Measurements from ENCODE around the gene GAS2L1.

GAS2L1 gene

DNA sequence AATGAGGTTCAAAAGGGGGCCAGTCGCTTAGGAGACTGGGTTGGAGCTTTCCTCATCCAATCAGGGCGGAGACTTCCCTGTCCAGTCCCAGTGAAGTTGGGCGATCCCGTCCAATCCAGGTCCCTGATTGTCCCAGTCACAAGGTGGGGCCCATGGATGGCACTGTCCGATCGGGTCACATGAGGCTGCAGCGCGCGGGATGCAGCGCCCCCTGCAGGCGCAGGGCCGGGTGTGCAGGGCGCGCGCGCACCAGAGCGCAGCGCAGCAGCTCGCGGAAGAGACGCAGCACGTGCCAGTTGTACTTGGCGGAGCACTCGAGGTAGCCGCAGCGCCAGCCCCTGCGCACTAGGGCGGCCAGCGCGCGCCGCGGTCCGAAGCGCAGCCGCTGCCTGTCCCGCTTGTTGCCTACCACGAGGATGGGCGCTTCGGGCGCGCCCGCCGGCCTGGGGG lies 6.7 kb downstream of the GAS2L1 start:
- ChIA-PET POLR2A (no interaction called here), CTCF (interaction anchor here (0.6 to 1.6 kb wide), 7 partner anchors 9 to 45 kb away, joined by 3 to 6 read pairs (median 3); no protein-coding TSS in a partner anchor)
- Histone ChIP-seq H3K27ac (ENCODE audit: extremely low read depth, low read depth, low read length) (no peak overlapping the region), H3K4me1 (ENCODE audit: control insufficient read depth, insufficient read depth, low read length) (peaks cover 14% of the 10 kb centered on the region), H3K4me3 (ENCODE audit: low read depth, low read length) (no peak overlapping the region), H3K36me3 (ENCODE audit: control insufficient read depth in 2 of 2, insufficient read depth in 1 of 2, low read length in 2 of 2) (no peaks in the 10 kb centered on the region), H3K9me3 (ENCODE audit: control insufficient read depth, insufficient read depth, low read depth, low read length) (no peaks in the 10 kb centered on the region)
- TF ChIP-seq, protein P1, sequence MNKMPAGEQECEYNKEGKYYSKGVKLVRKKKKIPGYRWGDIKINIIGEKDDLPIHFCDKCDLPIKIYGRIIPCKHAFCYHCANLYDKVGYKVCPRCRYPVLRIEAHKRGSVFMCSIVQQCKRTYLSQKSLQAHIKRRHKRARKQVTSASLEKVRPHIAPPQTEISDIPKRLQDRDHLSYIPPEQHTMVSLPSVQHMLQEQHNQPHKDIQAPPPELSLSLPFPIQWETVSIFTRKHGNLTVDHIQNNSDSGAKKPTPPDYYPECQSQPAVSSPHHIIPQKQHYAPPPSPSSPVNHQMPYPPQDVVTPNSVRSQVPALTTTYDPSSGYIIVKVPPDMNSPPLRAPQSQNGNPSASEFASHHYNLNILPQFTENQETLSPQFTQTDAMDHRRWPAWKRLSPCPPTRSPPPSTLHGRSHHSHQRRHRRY (tag by site-specific recombination; IDR thresholded peaks at IDR 0.05) = no peak
- TF ChIP-seq GLI2 (tag by site-specific recombination; IDR thresholded peaks at IDR 0.05; ENCODE audit: borderline replicate concordance, low read depth) (no peak), ZNF2 (tag by site-specific recombination; IDR thresholded peaks at IDR 0.05) (0 out of 2 replicates have a peak, but pooled peaks have one; percentile 22), ZBTB21 (tag by site-specific recombination; IDR thresholded peaks at IDR 0.05) (no peak), ZNF302 (tag by site-specific recombination; IDR thresholded peaks at IDR 0.05; ENCODE audit: low read depth) (no peak)

DNA sequence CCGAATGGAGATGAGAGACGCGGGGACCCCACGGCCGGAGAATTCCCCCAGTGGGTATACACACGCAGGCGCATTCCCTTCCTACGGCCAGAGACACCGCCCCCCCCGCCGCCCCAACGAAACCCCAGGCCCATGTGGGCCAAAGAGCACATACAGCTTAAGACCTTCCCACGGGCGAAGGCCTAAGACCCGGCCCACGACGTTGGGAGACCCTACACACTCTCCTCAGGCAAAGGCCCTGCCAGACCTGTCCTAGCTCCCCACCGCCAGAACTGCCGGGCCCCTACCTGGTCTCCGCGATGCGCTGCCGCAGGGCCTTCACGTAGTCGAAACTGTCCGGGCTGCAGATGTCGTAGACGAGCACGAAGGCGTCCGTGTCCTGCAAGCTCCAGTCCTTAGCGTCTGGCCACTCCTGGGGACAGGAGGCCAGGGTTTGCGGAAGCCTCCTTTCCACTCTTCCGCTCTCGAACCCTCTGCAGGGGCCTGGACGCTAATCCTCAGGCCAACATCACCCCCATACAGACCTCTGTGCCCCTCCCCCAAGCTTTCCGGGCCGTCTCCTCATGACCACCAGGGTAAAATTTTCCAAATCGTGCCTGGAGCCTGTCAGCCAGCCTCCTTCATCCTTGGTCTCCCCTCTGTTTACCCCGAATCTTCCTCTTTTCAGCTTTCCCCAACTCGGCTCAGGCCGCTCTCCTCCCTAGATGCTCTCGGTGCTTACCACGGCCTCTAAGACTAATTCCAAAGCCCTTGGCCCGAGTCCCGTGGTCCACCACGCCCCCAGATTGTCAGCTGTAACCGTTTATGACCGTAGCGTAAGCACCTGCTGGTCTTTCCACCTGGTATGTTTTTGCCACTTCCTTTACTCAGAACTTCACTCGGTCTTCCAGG lies 7.4 kb downstream of the GAS2L1 start:
- ChIA-PET CTCF (interaction anchor here (0.6 to 1.6 kb wide), 4 partner anchors 8 to 51 kb away, joined by 3 to 6 read pairs (median 4); no protein-coding TSS in a partner anchor), POLR2A (interaction anchor here (1.8 kb wide), 1 partner anchor 21 kb away, joined by 4 read pairs; no protein-coding TSS in a partner anchor)
- no peaks in the 10 kb centered on the region for H3K9me3 ChIP-seq (ENCODE audit: control insufficient read depth, insufficient read depth, low read depth, low read length)
- no peak overlapping the region for H3K27ac ChIP-seq (ENCODE audit: extremely low read depth, low read depth, low read length)
- peaks cover 14% of the 10 kb centered on the region for H3K4me1 ChIP-seq (ENCODE audit: control insufficient read depth, insufficient read depth, low read length)
- no peak for TF ChIP-seq ZNF654 (tag by site-specific recombination; IDR thresholded peaks at IDR 0.05; ENCODE audit: low read depth)
- TF ChIP-seq, protein P2, sequence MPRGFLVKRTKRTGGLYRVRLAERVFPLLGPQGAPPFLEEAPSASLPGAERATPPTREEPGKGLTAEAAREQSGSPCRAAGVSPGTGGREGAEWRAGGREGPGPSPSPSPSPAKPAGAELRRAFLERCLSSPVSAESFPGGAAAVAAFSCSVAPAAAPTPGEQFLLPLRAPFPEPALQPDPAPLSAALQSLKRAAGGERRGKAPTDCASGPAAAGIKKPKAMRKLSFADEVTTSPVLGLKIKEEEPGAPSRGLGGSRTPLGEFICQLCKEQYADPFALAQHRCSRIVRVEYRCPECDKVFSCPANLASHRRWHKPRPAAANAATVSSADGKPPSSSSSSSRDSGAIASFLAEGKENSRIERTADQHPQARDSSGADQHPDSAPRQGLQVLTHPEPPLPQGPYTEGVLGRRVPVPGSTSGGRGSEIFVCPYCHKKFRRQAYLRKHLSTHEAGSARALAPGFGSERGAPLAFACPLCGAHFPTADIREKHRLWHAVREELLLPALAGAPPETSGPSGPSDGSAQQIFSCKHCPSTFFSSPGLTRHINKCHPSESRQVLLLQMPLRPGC (tag by site-specific recombination; IDR thresholded peaks at IDR 0.05) = no peak
- TF ChIP-seq, protein P3, sequence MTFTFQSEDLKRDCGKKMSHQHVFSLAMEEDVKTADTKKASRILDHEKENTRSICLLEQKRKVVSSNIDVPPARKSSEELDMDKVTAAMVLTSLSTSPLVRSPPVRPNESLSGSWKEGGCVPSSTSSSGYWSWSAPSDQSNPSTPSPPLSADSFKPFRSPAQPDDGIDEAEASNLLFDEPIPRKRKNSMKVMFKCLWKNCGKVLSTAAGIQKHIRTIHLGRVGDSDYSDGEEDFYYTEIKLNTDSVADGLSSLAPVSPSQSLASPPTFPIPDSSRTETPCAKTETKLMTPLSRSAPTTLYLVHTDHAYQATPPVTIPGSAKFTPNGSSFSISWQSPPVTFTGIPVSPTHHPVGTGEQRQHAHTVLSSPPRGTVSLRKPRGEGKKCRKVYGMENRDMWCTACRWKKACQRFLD (tag by site-specific recombination; IDR thresholded peaks at IDR 0.05) = no peak
- TF ChIP-seq, protein P4, sequence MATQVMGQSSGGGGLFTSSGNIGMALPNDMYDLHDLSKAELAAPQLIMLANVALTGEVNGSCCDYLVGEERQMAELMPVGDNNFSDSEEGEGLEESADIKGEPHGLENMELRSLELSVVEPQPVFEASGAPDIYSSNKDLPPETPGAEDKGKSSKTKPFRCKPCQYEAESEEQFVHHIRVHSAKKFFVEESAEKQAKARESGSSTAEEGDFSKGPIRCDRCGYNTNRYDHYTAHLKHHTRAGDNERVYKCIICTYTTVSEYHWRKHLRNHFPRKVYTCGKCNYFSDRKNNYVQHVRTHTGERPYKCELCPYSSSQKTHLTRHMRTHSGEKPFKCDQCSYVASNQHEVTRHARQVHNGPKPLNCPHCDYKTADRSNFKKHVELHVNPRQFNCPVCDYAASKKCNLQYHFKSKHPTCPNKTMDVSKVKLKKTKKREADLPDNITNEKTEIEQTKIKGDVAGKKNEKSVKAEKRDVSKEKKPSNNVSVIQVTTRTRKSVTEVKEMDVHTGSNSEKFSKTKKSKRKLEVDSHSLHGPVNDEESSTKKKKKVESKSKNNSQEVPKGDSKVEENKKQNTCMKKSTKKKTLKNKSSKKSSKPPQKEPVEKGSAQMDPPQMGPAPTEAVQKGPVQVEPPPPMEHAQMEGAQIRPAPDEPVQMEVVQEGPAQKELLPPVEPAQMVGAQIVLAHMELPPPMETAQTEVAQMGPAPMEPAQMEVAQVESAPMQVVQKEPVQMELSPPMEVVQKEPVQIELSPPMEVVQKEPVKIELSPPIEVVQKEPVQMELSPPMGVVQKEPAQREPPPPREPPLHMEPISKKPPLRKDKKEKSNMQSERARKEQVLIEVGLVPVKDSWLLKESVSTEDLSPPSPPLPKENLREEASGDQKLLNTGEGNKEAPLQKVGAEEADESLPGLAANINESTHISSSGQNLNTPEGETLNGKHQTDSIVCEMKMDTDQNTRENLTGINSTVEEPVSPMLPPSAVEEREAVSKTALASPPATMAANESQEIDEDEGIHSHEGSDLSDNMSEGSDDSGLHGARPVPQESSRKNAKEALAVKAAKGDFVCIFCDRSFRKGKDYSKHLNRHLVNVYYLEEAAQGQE (tag by site-specific recombination; IDR thresholded peaks at IDR 0.05) = no peak
- no peak for TF ChIP-seq ZNF791 (tag by site-specific recombination; IDR thresholded peaks at IDR 0.05)
- TF ChIP-seq ZNF202 (tag by site-specific recombination; IDR thresholded peaks at IDR 0.05; ENCODE audit: borderline replicate concordance) = no peak
- no peak for TF ChIP-seq ZSCAN16 (tag by site-specific recombination; IDR thresholded peaks at IDR 0.05)
- TF ChIP-seq, protein P5, sequence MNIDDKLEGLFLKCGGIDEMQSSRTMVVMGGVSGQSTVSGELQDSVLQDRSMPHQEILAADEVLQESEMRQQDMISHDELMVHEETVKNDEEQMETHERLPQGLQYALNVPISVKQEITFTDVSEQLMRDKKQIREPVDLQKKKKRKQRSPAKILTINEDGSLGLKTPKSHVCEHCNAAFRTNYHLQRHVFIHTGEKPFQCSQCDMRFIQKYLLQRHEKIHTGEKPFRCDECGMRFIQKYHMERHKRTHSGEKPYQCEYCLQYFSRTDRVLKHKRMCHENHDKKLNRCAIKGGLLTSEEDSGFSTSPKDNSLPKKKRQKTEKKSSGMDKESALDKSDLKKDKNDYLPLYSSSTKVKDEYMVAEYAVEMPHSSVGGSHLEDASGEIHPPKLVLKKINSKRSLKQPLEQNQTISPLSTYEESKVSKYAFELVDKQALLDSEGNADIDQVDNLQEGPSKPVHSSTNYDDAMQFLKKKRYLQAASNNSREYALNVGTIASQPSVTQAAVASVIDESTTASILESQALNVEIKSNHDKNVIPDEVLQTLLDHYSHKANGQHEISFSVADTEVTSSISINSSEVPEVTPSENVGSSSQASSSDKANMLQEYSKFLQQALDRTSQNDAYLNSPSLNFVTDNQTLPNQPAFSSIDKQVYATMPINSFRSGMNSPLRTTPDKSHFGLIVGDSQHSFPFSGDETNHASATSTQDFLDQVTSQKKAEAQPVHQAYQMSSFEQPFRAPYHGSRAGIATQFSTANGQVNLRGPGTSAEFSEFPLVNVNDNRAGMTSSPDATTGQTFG (tag by site-specific recombination; IDR thresholded peaks at IDR 0.05; ENCODE audit: borderline replicate concordance) = no peak
- TF ChIP-seq ZNF354C (tag by site-specific recombination; IDR thresholded peaks at IDR 0.05; ENCODE audit: borderline replicate concordance, low read depth) = no peak
- no peak for TF ChIP-seq ZNF561 (tag by site-specific recombination; IDR thresholded peaks at IDR 0.05; ENCODE audit: borderline replicate concordance)
- no peak for TF ChIP-seq ZNF837 (tag by site-specific recombination; IDR thresholded peaks at IDR 0.05)
- TF ChIP-seq, protein P6, sequence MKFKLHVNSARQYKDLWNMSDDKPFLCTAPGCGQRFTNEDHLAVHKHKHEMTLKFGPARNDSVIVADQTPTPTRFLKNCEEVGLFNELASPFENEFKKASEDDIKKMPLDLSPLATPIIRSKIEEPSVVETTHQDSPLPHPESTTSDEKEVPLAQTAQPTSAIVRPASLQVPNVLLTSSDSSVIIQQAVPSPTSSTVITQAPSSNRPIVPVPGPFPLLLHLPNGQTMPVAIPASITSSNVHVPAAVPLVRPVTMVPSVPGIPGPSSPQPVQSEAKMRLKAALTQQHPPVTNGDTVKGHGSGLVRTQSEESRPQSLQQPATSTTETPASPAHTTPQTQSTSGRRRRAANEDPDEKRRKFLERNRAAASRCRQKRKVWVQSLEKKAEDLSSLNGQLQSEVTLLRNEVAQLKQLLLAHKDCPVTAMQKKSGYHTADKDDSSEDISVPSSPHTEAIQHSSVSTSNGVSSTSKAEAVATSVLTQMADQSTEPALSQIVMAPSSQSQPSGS (tag by site-specific recombination; IDR thresholded peaks at IDR 0.05; ENCODE audit: low read depth) = no peak
- no peak for TF ChIP-seq ZXDB (tag by site-specific recombination; IDR thresholded peaks at IDR 0.05)
- TF ChIP-seq, protein P7, sequence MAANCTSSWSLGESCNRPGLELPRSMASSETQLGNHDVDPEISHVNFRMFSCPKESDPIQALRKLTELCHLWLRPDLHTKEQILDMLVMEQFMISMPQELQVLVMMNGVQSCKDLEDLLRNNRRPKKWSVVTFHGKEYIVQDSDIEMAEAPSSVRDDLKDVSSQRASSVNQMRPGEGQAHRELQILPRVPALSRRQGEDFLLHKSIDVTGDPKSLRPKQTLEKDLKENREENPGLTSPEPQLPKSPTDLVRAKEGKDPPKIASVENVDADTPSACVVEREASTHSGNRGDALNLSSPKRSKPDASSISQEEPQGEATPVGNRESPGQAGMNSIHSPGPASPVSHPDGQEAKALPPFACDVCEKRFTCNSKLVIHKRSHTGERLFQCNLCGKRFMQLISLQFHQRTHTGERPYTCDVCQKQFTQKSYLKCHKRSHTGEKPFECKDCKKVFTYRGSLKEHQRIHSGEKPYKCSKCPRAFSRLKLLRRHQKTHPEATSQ (tag by site-specific recombination; IDR thresholded peaks at IDR 0.05) = no peak
- H3K36me3 ChIP-seq (ENCODE audit: control insufficient read depth in 2 of 2, insufficient read depth in 1 of 2, low read length in 2 of 2) = no peaks in the 10 kb centered on the region
- no peak overlapping the region for H3K4me3 ChIP-seq (ENCODE audit: low read depth, low read length)

Measured in HEK293 (cell line).